C4-2B (cell line): ENCODE results near the gene RNF214.

ENCODE experiments used
- H3K27ac ChIP-seq: fragments of 450-650 bp; 2 replicates; pipeline ENCODE4 v1.5.1; 2017
- ZFX ChIP-seq: fragments of 450-650 bp; IDR thresholded peaks from 2 replicates; pipeline ENCODE4 v1.6.1; 2017
- TF ChIP-seq, protein P1 (sequence below): fragments of 450-650 bp; conservative IDR thresholded peaks from 2 replicates; pipeline ENCODE4 v1.5.1; 2017; ENCODE audit warnings: mild to moderate bottlenecking

Gene RNF214

DNA sequence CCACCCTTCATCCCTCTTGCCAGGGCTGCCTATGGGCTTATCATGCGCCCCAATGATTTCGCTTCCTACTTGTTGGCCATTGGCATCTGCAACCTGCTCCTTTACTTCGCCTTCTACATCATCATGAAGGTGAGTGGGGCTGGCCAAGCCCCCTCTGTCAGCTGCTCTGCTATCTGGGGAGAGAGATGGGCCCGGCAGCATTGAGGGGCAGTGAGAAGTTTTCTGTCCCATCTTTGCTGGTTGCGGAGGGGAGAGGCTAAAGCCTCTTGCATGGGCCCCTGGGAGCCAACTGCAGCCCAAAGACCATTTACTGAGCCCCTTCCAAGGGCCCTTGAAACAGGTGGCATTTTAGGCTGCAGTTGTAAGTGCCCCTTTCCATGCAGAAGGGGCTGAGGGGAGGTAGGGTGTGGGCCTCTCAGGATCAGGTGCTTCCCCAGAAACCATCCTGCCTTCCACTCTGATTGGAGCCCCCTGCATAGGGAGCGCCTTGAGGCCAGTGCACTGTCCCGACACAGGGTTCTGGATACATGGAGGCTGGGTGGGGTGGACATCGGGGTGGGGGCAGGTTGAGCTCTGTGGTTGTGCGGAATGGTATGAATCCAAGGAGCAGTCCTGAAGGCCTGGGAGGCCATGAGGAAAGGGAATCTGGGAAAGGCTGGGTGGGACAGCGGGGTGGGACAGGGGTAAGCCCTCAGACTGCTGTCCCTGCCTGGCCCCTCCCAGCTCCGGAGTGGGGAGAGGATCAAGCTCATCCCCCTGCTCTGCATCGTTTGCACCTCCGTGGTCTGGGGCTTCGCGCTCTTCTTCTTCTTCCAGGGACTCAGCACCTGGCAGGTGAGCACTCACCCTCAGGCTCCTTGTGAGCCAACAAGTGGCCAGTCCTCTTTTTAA lies 39.1 kb upstream of the RNF214 start:
- H3K27ac ChIP-seq, result no peak overlapping the region
- TF ChIP-seq, protein P1, sequence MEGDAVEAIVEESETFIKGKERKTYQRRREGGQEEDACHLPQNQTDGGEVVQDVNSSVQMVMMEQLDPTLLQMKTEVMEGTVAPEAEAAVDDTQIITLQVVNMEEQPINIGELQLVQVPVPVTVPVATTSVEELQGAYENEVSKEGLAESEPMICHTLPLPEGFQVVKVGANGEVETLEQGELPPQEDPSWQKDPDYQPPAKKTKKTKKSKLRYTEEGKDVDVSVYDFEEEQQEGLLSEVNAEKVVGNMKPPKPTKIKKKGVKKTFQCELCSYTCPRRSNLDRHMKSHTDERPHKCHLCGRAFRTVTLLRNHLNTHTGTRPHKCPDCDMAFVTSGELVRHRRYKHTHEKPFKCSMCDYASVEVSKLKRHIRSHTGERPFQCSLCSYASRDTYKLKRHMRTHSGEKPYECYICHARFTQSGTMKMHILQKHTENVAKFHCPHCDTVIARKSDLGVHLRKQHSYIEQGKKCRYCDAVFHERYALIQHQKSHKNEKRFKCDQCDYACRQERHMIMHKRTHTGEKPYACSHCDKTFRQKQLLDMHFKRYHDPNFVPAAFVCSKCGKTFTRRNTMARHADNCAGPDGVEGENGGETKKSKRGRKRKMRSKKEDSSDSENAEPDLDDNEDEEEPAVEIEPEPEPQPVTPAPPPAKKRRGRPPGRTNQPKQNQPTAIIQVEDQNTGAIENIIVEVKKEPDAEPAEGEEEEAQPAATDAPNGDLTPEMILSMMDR, result no peak
- no peak for TF ChIP-seq ZFX

DNA sequence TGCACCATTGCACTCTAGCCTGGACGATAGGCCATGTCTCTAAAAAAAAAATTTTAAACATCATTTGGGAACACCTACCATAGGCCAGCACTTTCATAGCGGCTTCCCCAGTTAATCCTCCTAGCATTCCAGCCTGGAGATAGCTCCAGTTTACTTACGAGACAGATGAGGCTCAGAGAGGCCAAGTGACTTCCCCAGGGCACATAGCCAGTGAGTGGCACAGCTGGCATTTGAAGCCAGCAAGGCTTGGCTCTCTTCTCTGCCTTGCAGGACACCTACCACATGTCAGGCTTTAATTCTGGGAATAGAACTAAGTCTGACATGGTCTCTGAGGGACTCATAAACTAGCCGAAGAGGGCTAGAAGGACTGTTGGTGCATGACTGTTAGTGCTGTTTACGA lies 38.2 kb upstream of the RNF214 start:
- no peak for TF ChIP-seq ZFX
- TF ChIP-seq, protein P1, result no peak
- no peak overlapping the region for H3K27ac ChIP-seq

DNA sequence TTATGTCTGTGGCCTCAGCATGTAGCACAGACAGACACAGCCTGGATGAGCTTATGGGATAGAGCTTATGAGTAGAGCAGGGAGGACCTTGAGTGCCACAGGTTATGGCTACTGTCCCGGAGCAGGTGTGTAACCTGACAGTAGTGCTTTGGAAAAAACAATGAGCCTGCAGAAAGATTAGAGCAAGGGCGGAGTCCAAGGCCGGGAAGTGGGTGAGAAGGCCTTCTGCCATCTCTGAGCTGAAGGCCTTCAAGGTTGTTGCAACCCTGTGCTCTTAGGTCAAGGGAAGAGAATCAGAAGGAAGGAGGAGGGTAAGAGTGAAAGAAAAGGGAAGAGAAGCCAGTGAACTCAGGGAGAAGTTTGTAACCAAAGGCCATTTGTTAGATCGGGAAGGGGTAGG lies 37.2 kb upstream of the RNF214 start:
- TF ChIP-seq ZFX, result no peak
- TF ChIP-seq, protein P1, result no peak
- no peak overlapping the region for H3K27ac ChIP-seq

DNA sequence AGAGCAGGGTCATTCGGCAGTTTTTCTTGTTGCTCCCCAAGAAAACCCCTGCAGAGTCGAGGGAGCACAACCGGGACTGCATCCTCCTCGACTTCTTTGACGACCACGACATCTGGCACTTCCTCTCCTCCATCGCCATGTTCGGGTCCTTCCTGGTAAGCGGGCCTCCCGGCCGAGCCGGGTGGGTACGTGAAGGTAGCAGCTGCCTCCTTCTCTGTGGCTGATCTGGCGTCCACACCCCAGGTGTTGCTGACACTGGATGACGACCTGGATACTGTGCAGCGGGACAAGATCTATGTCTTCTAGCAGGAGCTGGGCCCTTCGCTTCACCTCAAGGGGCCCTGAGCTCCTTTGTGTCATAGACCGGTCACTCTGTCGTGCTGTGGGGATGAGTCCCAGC lies 36.7 kb upstream of the RNF214 start:
- TF ChIP-seq, protein P1, result no peak
- TF ChIP-seq ZFX, result no peak
- H3K27ac ChIP-seq, result no peak overlapping the region

DNA sequence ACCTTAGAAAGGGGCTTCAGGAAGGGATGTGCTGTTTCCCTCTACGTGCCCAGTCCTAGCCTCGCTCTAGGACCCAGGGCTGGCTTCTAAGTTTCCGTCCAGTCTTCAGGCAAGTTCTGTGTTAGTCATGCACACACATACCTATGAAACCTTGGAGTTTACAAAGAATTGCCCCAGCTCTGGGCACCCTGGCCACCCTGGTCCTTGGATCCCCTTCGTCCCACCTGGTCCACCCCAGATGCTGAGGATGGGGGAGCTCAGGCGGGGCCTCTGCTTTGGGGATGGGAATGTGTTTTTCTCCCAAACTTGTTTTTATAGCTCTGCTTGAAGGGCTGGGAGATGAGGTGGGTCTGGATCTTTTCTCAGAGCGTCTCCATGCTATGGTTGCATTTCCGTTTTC lies 35.5 kb upstream of the RNF214 start:
- peak overlapping the region; percentile 26 for H3K27ac ChIP-seq
- TF ChIP-seq, protein P1, result no peak
- TF ChIP-seq ZFX, result no peak

DNA sequence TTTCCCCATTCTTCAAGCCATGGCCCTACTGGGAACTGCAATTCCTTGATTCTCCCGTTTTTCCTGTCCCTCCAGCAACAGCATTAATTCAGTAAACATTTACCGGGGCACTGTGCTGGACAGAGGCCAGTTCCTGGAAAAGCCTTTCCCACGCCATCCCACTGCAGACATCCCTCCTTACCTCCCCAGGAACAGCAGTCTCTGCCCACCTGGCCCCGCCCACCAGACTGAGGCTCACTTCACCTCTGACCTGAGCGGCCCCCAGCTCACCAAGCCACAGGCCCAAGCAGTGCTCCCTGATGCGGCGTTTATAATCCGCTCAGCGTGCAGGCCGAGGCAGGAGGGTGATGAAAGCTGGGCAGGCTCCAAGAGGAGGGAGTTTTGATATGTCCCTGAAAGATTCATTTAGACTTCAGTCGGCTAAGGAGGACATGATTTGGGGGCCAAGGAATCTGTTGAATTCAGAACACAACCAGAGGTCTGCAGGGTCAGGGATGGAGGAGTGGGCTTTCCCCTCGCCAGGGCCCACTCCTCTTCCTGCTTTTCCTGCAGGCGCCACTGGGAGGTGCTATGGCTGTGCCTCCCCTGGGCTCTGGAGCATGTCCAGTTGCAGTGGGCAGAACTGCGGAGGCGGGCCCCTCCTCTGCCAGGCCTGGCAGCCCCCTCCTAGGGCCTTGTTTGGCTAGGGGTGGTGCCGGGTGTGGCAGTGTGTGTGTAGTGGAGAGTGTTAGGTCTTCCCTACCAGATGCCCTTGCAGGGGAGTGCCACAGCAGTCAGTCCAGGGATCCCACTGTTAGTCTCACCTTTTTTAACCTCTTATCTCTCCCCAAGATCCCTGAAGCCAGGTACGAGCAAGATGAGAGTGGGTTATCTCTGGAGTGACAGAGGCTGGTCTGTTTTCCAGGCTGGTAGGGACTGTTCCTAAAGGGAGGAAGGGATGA lies 34.7 kb upstream of the RNF214 start:
- TF ChIP-seq, protein P1, result no peak; the same call in 1 of the 2 replicates
- TF ChIP-seq ZFX, result no peak
- H3K27ac ChIP-seq, result peak overlapping the region; percentile 26
